ENCODE results near the gene APOL5.

- TF ChIP-seq CTCF (optimal IDR thresholded peaks at IDR 0.05 in 1 of 3, IDR thresholded peaks at IDR 0.05 in 1 of 3, conservative IDR thresholded peaks at IDR 0.05 in 1 of 3; ENCODE audit: extremely low read depth in 1 of 3, insufficient read depth in 2 of 3, low read length in 3 of 3) (no peak), EZH2 (IDR thresholded peaks at IDR 0.05; ENCODE audit: low read length) (no peak)
Measured at GRCh38 chr22:35739931-35740380, 22.3 kb downstream of the APOL5 start.

Measured in keratinocyte (primary cell).